GOT3 (cell line): ENCODE measurements around the gene FHIT.
"Not testable (repeated sequence)": the region's sequence is repeated elsewhere in the genome, so short reads cannot be mapped to it uniquely, and the experiment has no call there.

Experiments
- DNase-seq: peaks from one replicate; lab custom pipeline; 2025; ENCODE audit warnings: mixed read lengths; lab: John Stamatoyannopoulos, UW

FHIT gene

DNA sequence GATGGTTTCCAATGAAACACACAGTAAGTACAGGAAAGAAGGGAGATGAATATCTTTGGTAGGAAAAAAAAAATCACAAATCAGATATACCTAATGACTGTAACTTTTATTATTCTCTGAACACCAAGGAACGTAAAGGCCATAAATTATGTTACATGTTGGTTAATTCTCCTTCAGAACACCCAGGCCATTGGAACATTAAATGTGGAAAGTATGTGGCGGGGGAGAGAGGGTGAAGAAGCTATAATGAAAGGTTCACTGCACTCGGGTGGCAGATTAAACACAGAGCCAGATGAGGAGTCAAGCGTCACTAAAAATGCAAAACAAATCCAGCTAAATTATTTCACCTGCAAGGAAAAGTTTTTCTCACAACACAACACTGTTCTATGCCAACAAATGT, 193.8 kb downstream of the FHIT start:
- DNase-seq: no peak

DNA sequence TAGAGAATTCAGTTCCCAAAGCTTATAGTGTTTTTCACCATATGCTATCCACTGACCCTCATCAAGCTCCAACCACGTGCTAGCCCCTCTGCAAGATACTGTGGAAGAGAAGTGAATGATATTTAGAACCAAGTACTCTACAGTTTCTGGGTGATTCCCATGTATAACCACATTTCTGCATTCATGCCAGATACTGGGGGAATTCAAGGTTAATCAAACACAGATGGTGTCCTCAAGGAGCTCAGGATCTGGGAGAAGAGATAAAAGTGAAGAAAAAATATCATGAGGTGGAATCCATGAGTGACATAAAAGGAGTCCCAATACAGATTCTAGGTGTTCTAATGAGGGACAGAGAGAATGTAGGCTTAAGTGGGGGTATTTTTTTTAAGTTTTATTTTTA, 195.8 kb downstream of the FHIT start:
- no peak for DNase-seq

DNA sequence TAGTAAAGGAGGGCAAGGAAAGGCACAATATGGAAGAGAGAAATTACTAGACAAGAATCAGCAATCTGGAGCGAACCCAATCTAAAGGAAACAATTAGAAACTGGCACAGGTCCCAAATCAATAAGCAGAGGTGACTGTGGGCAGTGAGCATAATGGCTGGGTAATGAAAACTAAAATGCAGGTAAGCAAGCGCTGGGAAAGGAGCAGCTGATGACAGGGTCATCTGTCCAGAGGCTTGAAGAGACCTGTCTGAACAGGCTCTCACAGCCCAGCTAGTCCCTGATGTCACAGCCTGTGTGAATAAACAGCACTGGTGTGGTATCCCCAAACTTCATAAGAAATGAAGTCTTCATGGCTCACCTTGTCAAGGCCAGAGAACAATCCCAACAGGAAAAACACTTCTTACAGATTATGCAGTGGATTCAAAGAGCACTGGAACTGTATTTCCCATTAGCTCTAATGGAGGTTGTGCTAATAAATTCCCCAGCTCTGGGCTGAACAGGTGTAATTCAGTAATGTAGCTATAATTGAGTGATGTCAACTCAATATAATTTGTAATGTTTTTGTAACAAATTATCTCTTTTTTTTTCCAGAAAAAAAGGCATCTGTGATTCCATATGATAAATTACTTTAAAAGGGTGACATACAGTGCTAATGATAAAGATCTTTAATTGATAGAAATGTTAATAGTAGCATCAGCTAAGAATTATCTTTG, 197.3 kb downstream of the FHIT start:
- no peak for DNase-seq

DNA sequence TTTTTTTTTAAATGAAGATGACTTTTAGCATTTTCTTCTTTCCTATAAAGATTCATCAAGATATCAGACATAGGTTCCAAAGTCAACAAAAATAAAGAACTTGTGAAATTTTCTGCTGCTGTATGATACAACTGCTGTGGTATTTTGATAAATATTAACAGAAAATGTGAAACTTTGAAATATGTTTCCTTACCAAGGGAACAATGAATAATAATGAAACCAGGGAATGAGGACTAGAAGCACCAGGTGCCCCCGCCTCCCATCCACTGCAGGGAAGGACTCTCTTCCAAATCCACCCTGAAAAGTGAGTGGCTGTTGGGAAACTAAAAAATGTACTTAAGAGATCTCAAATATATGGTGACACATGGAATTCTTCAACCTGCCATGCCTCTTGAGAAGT, 198.4 kb downstream of the FHIT start:
- DNase-seq: no peak

DNA sequence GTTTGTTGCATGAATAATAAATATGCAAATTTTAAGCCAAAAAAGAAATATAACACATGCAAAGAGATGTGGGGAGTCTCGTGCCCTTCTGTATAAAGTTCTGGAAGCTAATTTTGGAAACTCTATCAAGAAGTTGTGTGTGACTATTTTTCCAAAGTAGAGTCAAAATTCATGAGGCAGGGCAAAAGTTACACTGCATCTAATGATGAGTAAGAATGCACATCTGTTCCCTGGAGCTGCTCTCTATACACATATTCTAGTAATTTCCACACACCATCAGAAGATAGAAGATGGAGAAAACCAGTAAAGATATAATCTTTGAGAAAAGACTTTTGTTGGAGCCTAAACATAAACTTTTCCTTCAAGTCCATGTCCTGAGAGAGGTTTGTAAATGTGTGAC, 199.6 kb downstream of the FHIT start:
- no peak for DNase-seq

DNA sequence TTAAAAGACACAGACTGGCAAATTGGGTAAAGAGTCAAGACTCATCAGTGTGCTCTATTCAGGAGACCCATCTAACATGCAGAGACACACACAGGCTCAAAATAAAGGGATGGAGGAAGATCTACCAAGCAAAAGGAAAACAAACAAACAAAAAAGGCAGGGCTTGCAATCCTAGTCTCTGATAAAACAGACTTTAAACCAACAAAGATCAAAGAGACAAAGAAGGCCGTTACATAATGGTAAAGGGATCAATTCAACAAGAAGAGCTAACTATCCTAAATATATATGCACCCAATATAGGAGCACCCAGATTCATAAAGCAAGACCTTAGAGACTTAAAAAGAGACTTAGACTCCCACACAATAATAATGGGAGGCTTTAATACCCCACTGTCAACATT, 206.1 kb downstream of the FHIT start:
- DNase-seq: not testable (repeated sequence)

DNA sequence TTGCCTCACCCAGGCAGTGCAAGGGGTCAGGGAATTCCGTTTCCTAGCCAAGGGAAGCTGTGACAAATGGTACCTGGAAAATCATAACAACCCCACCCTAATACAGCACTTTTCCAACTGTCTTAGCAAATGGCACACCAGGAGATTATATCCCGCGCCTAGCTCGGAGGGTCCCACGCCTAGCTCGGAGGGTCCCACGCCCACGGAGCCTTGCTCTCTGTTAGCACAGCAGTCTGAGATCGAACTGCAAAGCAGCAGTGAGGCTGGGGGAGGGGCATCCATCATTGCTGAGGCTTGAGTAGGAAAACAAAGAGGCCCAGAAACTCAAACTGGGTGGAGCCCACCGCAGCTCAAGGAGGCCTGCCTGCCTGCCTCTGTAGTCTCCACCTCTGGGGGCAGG, 208.1 kb downstream of the FHIT start:
- DNase-seq: no peak

DNA sequence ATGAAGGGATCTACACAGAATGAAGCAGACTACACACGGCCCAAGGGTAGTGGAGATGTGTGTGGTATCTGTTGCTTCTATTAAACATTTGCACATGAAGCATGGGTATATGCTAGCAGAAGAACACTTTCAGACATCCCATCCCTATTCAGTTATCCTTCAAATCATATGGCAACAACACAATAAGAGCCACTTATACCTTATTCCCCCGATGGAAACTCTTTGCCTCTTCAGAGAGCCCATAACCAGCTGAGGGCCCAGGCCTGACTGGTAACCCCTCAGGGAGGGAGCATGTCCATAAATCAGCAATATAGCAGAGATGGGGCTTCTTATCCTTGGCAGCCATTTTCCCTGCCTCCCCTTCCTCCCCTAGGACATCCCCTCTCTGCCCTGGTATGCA, 210.6 kb downstream of the FHIT start:
- no peak for DNase-seq

DNA sequence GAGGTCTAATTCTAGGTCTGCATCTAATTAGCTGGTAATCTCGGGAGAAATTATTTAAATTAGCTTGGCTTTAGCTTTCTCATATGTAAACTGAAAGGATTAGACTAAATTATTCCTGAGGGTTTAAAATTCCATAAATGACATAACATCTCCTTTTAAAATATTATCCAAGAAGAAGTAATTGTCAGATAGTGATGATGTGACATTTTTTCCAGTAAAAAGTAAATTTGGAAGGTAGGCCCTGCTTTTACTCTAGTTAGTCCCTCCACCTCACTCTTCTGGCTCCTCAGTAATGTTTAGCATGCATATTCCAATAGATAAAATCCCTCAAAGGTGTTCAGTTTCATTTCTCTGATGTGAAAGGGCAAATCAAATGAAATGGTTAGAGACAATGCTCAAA, 215.7 kb downstream of the FHIT start:
- no peak for DNase-seq

DNA sequence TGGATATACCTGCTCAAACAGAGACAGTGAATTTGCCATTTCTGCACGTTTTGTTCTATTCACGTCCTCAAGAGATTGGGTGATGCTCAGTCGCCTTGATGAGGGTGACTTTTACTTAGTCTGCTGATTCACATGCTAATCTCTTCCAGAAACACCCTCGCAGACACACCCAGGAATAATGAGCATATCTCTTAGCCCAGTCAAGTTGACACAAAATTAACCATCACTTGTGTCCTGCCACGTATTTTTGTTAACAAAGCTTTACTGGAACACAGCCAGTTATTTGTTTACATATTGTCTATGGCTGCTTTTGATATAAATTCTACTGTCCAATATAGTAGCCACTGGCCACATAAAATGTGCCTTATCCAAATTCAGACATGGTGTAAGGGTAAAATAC, 218.3 kb downstream of the FHIT start:
- no peak for DNase-seq

DNA sequence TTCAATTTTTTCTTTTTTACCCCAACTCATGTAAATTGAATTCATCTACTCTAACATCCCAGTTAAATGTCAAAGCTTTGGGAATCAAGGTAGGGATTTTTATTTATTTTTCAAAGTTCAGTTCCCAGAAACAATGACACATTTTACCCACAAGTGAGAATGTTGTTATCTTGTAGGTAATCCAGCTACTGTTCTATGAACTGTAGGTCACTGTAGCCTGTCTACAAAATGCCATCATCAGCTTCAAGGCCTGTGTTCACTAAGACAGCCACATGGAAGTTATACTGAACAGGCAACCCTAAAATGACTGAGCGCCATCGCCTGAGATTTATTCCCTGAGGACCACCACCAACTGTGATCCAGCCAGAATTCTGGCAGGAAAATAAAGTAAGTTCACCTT, 219.7 kb downstream of the FHIT start:
- no peak for DNase-seq

DNA sequence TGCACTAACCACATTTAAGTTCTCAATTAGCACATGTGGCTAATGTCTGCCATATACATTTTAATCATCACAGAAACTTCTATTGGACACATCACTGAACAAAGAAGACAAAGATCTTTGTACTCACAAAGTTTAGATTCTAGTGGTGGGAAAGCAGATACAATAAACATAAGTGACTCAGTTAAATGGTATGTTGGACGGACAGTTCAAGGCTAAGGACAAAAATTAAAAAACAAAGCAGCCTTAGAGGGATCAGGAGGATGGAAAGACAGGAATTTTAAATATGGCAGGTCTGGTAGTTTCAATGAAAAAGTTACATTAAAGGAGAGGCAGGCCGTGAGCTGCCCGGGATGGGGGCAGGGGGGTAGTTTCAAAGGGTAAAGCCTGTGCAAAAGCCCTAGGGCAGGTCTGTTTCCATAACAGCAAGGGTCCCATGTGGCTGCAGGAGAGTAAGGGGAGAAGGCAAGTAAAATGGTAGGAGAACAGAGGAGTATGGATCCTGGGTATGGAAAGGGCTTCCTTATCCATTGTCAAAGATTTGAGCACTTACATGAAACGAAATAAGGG, 220.7 kb downstream of the FHIT start:
- DNase-seq: no peak

DNA sequence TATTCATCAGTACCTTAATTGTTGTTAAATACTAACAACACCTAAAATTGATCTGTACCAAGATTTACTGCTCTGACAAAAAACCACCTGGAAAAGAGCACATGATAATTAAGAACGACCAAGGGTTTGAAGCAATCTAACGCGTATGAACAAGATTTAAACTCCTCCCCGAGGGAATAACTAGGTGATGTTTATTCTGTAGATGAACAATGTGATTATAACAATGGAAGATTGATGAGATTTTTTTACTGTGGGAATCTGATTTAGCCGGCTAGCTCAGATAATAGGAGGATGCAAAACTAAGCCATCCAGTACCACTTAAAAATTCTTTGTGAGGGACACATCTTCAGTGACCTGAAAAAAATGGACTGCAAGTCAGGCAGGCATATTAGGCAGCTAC, 222.1 kb downstream of the FHIT start:
- no peak for DNase-seq

DNA sequence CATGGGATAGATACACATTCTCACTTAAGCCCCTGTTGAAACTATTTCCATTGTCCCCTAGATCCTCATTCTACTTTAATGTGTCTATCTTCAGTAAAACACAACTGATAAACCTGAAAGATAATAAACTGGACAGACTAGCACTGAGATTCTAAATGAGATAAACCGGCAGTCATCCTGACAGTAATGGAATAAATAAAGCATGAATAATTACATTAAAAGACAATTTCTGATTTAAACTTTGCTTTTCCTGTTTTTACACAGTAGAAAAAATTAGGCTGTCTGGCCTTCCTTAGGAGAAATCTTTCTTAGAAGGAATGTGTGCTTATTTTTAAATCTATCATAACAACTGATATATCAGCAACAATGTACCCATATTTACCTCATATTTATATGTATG, 232.4 kb downstream of the FHIT start:
- no peak for DNase-seq

DNA sequence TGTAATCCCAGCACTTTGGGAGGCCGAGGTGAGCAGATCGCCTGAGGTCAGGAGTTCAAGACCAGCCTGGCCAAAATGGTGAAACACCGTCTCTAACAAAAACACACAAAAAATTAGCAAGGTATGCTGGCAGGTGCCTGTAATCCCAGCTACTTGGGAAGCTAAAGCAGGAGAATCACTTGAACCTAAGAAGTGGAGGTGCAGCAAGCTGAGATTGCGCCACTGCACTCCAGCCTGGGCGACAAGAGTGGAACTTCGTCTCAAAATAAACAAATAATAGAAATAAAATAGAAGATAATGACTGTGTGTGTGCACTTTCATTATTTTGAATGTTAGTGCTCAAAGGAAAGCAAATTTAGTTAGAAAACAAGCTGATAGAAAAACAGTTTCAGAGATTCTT, 234.2 kb downstream of the FHIT start:
- DNase-seq: not testable (repeated sequence)

DNA sequence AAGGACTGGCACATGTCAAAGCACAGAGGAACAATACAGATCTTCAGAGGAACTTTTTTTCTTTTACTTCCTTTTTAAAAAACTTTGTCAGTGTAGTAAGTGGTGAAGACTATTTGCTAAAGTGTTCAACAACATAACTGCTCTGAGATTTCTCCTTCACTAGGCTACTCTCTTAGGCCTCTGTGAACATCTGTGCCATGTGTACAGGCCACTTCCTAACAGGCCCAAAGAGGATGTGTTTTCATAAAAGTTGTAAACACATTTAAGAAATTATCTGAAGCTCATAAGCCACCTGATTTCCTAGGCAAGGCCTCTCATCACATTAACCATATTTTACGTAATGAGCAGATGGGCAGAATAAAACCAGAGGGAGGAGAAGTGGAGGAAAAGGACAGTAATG, 235.4 kb downstream of the FHIT start:
- no peak for DNase-seq

DNA sequence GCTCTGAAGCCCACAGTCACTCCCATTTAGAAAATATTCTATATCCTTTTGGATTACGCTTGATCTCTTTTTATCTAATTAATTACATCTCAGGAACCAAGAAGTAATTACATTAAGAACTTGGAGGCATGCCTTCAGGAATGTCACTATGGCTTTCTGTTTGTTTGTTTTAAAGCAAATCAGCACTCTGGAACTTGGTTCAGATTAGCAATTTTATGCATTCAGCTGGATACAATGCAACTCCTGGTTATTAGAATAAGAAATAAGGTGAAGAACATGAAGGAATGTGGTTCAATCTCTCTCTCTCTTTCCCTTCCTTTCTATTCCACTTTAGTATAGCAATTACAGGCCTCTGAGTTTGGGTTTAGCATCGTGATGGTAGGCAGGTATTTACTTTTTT, 235.8 kb downstream of the FHIT start:
- DNase-seq: no peak

DNA sequence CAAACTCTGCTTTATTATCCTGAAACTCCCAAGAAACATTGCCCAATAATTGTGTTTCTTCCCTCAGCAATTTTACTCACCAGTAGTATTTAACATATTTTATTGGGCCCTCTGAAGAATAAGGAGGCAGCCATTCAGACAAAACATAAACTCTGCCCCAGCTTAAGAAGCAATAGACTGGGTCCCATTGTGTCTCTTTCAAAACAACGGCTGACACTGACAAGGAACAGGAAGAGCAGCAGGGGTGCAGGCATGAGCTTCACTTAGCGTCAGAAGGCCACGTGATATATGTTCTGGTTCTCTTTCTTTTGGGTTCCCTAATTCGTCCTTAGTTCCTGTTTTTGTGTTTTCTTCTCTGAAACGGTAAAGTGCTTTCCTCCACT, 242.3 kb downstream of the FHIT start:
- no peak for DNase-seq

DNA sequence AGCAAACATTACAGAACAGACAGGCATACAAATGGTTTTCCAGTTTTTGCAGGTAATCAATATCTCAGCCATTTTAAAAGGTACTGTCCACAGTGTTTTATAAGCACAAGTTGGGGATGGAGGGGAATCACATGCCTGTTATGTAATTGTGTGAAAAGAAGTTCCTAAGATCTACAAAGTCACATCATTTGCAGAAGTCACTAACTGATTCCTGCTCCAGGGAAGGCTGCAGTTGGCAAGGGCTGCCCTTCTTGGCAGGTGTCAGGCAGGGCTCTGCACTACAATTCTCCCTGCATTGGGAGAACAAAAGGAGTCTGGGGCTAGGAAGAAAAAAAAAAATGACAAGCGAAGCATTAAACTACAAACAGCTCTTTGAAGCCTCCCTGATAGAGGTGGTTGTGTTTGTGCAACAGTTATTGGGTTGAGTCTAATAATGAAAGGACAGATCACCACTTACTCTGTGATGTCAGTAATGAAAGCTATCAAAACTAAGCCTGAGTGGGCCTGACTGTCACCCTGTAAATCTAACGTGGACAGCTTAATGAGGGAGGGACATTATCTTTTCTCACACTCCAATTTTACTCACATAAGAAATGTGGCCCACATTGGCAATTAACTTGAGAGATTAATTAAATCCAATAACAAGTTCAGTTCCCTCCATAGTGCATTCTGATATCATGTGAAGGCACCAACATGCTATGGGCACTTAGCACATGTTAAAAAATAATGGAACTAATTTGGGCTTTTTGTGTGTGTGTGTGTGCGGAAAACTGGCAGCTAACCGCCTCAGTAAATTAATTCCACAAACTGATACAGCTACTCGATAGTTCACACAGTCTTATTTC, 242.9 kb downstream of the FHIT start:
- no peak for DNase-seq

DNA sequence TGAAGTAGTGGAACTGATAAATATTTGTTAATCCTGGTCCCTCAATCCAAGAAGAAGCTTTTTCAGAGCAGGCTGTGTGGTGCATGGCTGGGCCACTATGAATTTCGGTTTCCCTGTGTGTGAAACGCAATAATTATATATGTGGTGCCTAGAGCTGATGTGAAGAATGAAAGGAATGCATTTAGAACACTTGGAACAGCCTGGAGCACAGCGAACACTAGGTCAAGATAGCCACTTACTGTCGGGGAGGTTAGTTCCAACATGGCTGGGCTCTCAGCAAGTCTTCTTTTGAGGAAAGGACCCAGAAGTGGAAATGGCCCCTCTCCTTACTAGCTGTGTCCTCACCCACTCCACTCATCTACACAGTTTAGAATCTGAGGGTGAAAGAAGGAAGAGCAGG, 245.7 kb downstream of the FHIT start:
- no peak for DNase-seq

DNA sequence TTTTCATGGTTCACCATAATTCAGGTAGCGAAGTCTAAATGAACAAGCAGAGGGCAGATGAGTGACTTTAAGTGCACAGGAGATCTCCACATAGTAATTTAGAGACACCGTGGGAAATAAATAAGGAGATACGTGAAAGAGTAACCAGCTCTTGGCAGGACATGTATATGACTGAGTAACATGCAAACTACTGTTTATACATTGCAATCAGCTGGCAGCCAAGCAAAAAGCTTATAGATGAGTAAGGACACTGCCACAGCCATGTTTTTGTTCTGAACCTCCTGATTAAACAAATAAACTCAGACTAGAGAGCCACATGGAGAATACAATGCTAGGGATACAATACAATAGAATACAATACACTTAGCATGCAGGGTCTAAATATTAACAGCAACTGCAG, 252.4 kb downstream of the FHIT start:
- no peak for DNase-seq

DNA sequence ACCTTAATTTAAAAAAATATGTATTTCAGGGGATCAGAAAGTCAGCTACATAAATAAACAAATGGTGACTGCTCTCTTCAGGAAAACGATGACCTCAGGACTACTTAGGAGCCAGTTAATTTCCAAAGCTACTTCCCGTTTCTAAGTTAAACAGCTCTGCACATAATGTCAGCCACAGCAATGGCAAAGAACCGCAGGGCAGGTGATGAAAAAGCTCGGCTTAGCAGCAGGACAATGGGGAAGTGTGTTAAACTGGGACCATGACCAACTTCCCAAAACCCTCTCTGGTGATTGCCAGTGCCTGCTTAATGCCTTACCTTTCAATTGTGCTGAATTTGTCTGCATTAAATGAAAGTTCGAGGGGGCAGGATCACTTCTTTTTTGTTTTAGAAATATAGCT, 258.9 kb downstream of the FHIT start:
- DNase-seq: no peak

DNA sequence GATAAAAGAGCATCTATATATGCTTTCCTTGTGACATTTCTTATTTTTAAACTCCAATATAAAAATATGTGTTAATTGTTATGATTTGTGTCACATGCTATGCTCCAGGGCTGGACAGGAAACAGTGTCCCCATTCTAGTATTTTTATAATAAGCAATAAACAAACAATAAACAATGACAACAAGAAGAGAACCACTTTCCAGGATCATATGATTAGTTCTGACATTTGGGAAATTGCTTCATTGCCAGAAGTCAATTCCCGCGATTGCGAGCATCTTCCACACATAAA, 260.9 kb downstream of the FHIT start:
- DNase-seq: no peak
